Anterior cingulate cortex (tissue), 58 donors: ENCODE results near the gene LRG1.
"Not testable (repeated sequence)": the region's sequence is repeated elsewhere in the genome, so short reads cannot be mapped to it uniquely, and the experiment has no call there.

ENCODE experiments used
- DNase-seq, 58 donors: peaks; one replicate each; lab custom pipeline; 2025; lab: John Stamatoyannopoulos, UW

Gene LRG1

GRCh38 chr19:4553775-4554174 is 13.9 kb upstream of the LRG1 start:
- DNase-seq: no peak

- no peak for DNase-seq
Measured at GRCh38 chr19:4553092-4553695, 13.4 kb upstream of the LRG1 start.

- no peak for DNase-seq
Measured at GRCh38 chr19:4552525-4552819, 12.6 kb upstream of the LRG1 start.

- no peak for DNase-seq
Measured at GRCh38 chr19:4550479-4551050, 10.7 kb upstream of the LRG1 start.

- DNase-seq: no peak
Measured at GRCh38 chr19:4550018-4550417, 10.2 kb upstream of the LRG1 start.

GRCh38 chr19:4548238-4548584 is 8.4 kb upstream of the LRG1 start:
- DNase-seq: no peak

GRCh38 chr19:4547303-4548237 is 7.7 kb upstream of the LRG1 start:
- DNase-seq: peak in 1 of 58 donors; percentile 12

GRCh38 chr19:4543842-4544647 is 4.2 kb upstream of the LRG1 start:
- no peak for DNase-seq

GRCh38 chr19:4542896-4543841 is 3.3 kb upstream of the LRG1 start:
- no peak for DNase-seq

- not testable (repeated sequence) for DNase-seq
Measured at GRCh38 chr19:4541806-4542145, 1.9 kb upstream of the LRG1 start.

- no peak for DNase-seq
Measured at GRCh38 chr19:4541114-4541805, 1.4 kb upstream of the LRG1 start.

GRCh38 chr19:4539169-4539692 is 605 bp downstream of the LRG1 start:
- no peak for DNase-seq

- DNase-seq: no peak
Measured at GRCh38 chr19:4538601-4538954, 1.3 kb downstream of the LRG1 start.

- no peak for DNase-seq
Measured at GRCh38 chr19:4537953-4538600, 1.8 kb downstream of the LRG1 start.

GRCh38 chr19:4536798-4537197 is 3.0 kb downstream of the LRG1 start:
- no peak for DNase-seq

GRCh38 chr19:4534836-4535658 is 4.8 kb downstream of the LRG1 start, which contains the start of gene PLIN5:
Gene PLIN5, minus strand, starts transcription at chr19:4535224. Its CDS starts 1,150 bp downstream, at chr19:4534074.
- DNase-seq: peak in 56 of 58 donors; percentile 10 to 88 (median 56)

- DNase-seq: no peak
Measured at GRCh38 chr19:4533835-4534424, 5.9 kb downstream of the LRG1 start.
